GM21576 (cell line): ENCODE data around the gene KLK5.
"Not testable (repeated sequence)": the region's sequence is repeated elsewhere in the genome, so short reads cannot be mapped to it uniquely, and the experiment has no call there.

Experiments used
- ATAC-seq: cut with Tn5 transposase; IDR thresholded peaks from one replicate; pipeline ENCODE4 v1.9.1; 2021; ENCODE audit warnings: mild to moderate bottlenecking, moderate library complexity; ENCODE audit not compliant: unreplicated experiment

KLK5 gene, protein sequence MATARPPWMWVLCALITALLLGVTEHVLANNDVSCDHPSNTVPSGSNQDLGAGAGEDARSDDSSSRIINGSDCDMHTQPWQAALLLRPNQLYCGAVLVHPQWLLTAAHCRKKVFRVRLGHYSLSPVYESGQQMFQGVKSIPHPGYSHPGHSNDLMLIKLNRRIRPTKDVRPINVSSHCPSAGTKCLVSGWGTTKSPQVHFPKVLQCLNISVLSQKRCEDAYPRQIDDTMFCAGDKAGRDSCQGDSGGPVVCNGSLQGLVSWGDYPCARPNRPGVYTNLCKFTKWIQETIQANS

DNA sequence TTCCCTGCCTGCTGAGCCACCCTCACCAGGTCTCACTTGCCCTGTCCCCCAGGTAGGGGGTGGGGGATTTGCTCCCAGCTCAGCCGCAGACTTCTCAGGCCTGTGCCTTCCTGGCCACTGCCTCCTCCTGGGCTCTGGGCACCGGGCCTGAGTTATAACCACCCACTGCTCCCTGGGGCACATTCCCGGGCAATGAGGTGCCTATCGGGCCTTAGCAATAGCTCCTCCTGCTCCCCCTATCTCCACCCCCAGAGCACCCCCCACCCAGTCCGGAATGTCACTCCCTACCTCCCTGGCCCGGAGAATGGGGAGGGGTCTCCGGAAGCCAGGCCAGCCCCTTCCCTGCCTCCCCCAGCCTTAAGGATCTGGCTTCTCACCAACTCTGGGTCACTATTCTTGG is at the start of gene KLK5:
Gene KLK5, minus strand, starts transcription at position 129 of the 400 bp plus-strand sequence. CDS start 381 bp downstream, outside the sequence.
- ATAC-seq: no peak

DNA sequence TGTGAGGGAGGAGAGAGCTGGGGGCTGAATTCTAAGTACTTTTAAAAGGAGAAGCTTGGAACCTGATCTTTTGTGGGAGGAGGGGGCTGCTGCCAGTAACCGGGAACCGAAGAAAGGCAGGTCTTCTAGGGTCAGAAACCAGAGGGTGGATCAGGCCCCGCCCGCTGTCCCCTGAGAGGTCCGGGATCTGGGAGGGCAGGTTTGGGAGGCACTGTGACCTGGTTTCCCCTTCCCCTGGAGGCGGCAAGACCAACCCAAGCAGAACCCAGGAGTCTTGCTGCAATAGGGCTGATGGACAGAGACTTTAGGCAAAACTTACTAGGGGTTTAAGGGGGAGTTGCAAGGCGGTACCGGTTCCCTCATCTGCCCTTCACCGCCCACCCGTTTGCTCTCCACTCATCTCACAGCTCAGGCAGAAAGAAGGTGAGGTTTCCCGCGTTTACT is 49.3 kb upstream of the KLK5 start:
- ATAC-seq: no peak

DNA sequence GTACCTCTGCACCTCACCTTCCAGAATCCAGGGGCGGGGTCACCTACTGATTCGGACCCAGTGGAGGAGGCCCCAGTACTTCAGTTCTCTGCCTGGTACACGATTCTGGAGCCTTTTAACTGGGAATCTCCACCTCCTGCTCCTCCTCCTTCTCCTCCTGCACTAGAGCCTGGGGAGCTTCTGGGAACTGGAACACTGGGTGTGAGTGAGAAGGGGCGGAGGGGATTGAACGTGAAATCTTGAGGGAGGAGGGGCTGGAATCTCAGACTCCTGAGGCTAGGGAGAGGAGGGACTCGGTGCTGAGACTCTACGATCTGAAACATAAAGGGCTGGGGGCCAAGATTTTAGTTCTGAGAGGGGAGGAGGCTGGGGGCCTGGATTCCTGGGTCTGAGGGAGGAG is 48.7 kb upstream of the KLK5 start, which contains the start of gene KLK8:
Gene KLK8, minus strand, starts transcription at position 90 of the 400 bp plus-strand sequence. CDS start 437 bp downstream, outside the sequence.
- no peak for ATAC-seq

DNA sequence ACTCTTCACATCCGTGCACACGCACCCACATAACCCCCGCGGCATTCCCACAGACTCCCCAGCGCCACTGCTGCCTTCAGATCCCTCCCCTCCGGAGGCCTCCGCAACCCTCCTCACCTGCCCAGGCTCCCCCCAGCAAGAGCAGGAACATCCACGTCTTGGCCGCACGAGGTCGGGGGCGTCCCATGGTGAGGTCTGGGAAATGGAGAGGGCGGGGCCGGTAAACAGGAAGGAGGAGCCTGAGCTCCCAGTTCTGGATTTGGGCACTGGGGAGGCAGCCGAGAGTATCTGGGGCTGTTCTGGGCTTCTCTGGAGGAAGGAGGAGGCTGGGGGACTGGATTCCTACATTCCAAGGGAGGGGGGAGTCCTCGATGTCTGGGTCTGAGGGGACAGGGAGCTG is 48.1 kb upstream of the KLK5 start:
- ATAC-seq: no peak

DNA sequence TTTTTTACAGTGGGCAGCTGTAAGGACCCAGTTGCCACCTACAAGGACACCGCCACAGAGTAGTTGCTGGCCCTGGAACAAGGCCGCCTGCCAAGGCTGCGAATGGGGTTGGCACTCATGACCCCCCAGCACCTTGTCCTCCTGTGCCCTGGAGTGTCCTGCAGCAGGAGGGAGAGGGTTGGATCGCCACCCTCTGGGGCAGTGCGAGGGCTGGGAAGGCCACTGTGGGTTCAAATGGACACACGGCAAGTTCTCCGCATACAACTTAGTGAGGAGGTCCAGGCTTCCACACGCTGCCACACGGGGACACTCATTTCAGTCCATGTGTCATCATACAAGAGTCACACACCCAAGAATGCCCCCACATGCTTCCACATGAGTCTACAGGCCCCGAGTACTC is 47.6 kb upstream of the KLK5 start:
- ATAC-seq: no peak

GRCh38 chr19:50998686-50999085 is 45.8 kb upstream of the KLK5 start:
- no peak for ATAC-seq

DNA sequence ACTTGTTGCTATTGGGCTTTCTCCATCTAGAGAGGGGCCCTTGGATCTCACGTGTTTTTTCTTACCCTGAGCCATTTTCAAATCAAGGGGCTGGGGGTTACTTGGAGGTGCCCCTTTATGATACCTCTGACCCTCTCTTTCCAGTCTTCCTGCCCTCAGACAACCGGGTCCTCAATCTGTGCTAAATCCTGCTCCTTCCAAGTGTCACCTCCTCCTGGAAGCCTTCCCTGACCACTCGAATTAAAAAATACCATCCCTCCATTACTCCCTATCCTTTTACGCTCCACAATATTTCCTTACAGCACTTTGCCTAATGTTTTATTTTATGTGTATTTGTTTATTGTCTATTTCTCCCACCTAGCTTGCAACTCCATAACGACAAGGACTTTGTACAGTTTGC is 45.2 kb upstream of the KLK5 start:
- no peak for ATAC-seq

GRCh38 chr19:50994129-50994528 is 41.3 kb upstream of the KLK5 start:
- ATAC-seq: no peak

DNA sequence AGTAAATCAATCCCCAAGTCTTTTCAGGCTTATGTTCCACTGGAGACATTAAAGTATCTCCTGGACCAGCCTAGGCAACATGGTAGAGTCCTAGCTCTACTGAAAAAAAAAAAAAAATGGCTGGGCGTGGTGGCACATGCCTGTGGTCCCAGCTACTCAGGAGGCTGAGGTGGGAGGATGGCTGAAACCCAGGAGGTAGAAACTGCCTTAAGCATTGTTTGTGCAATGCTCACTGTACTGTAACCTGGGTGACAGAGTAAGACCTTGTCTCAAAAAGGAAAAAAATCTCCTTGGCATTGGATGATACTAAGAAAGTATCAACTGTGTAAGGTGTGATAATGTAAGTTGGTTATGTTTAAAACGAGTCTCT is 39.8 kb upstream of the KLK5 start:
- ATAC-seq: no peak

GRCh38 chr19:50984416-50984815 is 31.6 kb upstream of the KLK5 start:
- not testable (repeated sequence) for ATAC-seq

- ATAC-seq: no peak
Observed at GRCh38 chr19:50983625-50984292, 30.9 kb upstream of the KLK5 start, which contains the start of gene KLK7. Gene KLK7 (minus strand): TSS chr19:50983917. CDS start chr19:50982399, 1,518 bp downstream.

DNA sequence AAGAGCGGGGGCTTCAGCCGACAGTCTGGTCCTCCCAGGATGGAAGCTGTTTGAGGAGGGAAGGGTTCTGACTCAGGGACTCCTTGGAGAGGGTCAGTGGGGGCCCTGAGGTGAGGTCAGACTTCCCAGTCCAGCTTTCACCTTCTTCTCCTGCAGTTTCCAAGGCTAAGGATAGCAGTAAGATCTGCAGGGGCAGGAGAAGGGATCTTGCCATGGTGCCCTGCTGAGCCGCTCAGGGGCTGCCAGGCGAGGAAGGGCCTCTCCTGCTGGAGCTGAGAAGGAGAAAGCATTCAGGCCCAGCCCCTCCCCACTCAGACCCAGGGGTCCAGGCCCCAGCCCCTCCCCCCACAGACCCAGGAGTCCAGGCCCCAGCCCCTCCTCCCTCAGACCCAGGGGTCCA is 29.3 kb upstream of the KLK5 start:
- no peak for ATAC-seq

DNA sequence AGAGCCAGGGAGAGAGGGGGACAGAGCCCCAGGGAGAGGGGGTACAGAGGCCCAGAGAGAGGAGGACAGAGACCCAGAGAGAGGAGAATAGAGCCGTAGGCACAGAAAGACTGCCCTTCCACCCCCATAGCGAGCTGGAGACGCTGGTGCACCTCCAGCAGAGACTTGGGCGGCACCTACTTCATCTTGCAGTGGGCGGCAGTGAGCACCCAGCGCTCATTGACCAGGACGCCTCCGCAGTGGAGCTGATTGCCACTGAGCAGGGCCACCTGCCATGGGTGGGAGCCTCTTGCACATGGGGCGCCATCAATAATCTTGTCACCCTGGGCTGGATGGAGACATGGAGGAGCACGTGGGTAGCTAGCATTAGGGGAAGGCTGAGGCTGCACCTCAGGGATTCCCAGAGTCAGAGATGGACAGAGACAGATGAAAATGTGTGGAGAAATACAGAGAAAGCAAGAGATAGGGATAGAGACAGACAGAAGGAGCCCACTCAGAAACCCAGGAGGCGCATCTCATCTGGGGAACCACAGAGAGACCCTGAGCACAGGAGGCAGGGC is 28.8 kb upstream of the KLK5 start:
- ATAC-seq: no peak

- no peak for ATAC-seq
Observed at GRCh38 chr19:50980208-50980607, 27.4 kb upstream of the KLK5 start.

- ATAC-seq: no peak
Observed at GRCh38 chr19:50979758-50980157, 26.9 kb upstream of the KLK5 start.

DNA sequence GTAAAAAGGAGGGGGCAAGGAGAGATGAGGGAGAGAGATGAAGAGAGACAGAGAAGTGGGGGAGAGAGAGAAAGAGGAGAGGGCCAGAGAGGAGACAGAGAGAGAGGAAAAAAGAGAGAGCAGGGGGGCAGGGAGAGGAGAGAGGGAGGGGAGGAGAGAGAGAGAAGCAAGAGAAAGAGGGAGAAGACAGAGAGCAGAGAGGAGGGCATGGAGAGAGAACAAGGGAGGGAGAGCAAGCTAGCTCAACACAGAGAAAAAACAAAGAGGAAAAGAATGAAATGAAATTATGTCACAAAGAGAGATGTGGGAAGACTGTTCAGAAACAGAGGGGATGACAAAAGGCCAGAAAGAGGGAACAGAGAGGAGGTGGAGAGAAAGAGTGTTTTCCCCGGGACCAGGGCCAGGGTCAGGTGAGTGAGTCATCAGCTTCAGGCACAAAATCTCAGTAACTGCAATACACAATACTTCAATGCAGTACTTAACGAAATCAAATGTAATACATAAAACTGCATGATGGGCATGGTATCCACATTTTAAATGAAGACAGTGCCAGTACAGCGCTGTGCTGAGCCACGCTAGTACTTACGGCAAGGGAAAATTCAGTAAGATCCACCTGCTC is 26.0 kb upstream of the KLK5 start:
- ATAC-seq: no peak

- no peak for ATAC-seq
Observed at GRCh38 chr19:50977626-50978025, 24.8 kb upstream of the KLK5 start.

- ATAC-seq: no peak
Observed at GRCh38 chr19:50975766-50976165, 22.9 kb upstream of the KLK5 start.

GRCh38 chr19:50974702-50975556 is 22.1 kb upstream of the KLK5 start:
- ATAC-seq: no peak

DNA sequence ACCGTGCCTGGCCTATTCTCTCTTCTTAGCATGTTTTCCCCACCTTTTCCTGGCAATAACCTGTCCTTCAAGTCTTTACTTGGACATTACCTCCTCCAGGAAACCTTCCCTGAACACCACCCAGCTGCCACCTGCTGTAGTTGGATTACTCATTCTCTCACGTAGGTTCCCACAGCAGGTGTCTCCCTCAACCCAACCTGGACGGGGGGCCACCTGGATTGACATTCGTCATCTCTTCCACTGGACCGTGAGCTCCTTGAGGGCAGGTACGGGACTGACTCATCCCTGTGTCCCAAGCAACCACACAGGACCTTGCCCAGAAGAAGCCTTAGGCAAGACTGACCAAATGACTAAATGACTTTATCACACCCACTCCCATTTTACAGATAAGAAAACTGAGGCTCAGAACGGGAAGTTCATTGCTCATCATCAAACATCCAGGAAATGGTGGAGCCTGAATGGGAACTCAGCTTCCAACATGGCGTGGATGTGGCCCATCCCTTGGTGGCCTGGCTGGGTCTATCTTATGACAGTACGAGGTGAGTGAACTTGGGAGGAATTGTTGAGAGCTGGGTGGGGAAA is 20.0 kb upstream of the KLK5 start:
- no peak for ATAC-seq
